ENCODE measurements around the gene BOK. TPM values are rescaled to one million over a fixed set of nuclear protein-coding genes. Genes with fewer than 3 reads are reported as not detected.

BOK gene
- total RNA-seq, 2 donors from 2014 or later, result 1.0 to 2.2 TPM

DNA sequence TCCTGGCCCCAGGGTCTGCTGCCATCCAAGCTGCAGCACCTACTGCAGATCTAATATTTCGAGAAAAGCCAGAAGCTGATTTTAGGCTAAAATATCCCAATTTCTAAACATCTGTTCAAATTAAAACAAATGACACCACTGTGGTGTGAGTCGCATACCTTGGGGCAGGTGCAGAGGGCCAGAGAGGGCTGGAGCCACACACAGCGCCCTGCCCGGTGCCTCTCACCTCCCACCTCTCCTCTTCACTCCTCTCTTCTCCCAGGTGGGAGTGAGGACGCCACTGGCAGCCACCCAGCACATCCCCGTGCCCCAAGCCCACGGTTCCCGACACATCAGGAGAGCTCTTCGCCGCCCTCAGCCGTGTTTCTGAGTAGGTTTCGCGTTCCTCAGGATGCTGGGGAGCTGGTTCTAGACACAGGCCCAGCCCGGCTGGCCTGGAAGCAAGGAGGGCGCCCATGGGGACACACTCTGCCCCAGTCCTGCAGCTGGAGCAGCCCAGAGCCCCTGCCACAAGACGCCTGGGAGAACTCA lies 57.0 kb downstream of the BOK start:
- DNase-seq (ENCODE audit: low spot score), result no peak
- no peaks in the 10 kb centered on the region for H3K9me3 Mint-ChIP-seq
- H3K27me3 Mint-ChIP-seq, result no peaks in the 10 kb centered on the region
- no peak overlapping the region for H3K4me3 Mint-ChIP-seq
- peak overlapping the region in 1 of 2 donors; percentile 65 for H3K27ac Mint-ChIP-seq
- ATAC-seq, result no peak
- peaks cover 20 to 28% of the 10 kb centered on the region in 2 donors for H3K4me1 Mint-ChIP-seq (ENCODE audit: low read depth in 2 of 2)
- H3K36me3 Mint-ChIP-seq, result peaks cover 2% of the 10 kb centered on the region

GRCh38 chr2:241616168-241617125 lies 57.9 kb downstream of the BOK start:
- no peak for ATAC-seq
- H3K27me3 Mint-ChIP-seq, result no peaks in the 10 kb centered on the region
- peaks cover 8% of the 10 kb centered on the region for H3K36me3 Mint-ChIP-seq
- no peaks in the 10 kb centered on the region for H3K9me3 Mint-ChIP-seq
- H3K4me1 Mint-ChIP-seq (ENCODE audit: low read depth in 2 of 2), result peaks cover 27 to 31% of the 10 kb centered on the region in 2 donors
- no peak overlapping the region for H3K4me3 Mint-ChIP-seq
- no peak for DNase-seq (ENCODE audit: low spot score)
- peak overlapping the region in 1 of 2 donors; percentile 65 for H3K27ac Mint-ChIP-seq

DNA sequence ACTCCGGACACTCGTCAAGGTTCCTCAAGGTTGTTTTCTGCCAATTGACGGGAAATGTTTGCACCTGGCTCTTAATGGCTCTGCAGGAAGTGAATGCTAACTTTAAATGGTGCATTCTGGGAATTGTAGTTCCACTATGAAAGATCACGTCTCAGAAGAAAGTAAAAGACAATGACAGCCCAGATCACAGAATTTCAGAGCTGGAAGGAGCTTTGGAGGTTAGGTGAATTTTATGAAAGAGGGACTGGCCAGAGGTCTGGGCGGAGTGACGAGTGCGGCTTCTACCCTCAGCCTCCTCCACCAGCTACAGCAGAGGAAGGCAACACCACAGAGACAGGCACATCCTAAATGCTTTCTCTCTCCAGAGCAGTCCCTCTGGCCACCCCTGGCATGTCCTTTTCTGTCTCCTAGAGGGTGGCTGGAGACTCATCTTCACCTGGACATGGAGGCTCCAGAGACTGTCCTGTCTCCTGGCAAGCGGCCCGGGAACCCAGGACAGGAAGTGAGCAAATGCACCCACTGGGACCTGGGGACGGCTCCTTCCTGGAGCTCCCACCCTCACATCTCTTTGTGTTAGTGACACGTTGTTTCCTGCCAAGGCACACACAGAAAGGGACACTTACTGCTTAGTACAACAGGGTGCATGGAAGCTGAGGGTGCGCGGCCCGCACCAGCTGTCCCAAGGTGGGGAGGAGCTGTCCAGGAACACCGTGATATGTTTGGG lies 59.0 kb downstream of the BOK start:
- Mint-ChIP-seq H3K36me3 (peaks cover 10% of the 10 kb centered on the region), H3K4me1 (ENCODE audit: low read depth in 2 of 2) (peaks cover 30 to 33% of the 10 kb centered on the region in 2 donors), H3K9me3 (no peaks in the 10 kb centered on the region), H3K27me3 (no peaks in the 10 kb centered on the region), H3K27ac (peak overlapping the region; percentile 71 to 91), H3K4me3 (peak overlapping the region; percentile 78)
- ATAC-seq (peak in 1 of 2 donors; percentile 64), DNase-seq (ENCODE audit: low spot score) (no peak)

GRCh38 chr2:241618296-241618805 lies 59.8 kb downstream of the BOK start:
- H3K36me3 Mint-ChIP-seq, result peaks cover 10% of the 10 kb centered on the region
- peaks cover 30 to 33% of the 10 kb centered on the region in 2 donors for H3K4me1 Mint-ChIP-seq (ENCODE audit: low read depth in 2 of 2)
- DNase-seq (ENCODE audit: low spot score) (no peak), ATAC-seq (no peak)
- no peaks in the 10 kb centered on the region for H3K9me3 Mint-ChIP-seq
- peak overlapping the region; percentile 71 to 91 for H3K27ac Mint-ChIP-seq
- H3K27me3 Mint-ChIP-seq, result no peaks in the 10 kb centered on the region
- peak overlapping the region; percentile 17 for H3K4me3 Mint-ChIP-seq

- Mint-ChIP-seq H3K4me3 (no peak overlapping the region), H3K27ac (peak overlapping the region; percentile 71 to 91), H3K36me3 (peaks cover 10% of the 10 kb centered on the region), H3K9me3 (no peaks in the 10 kb centered on the region), H3K27me3 (no peaks in the 10 kb centered on the region), H3K4me1 (ENCODE audit: low read depth in 2 of 2) (peaks cover 30 to 33% of the 10 kb centered on the region in 2 donors)
- ATAC-seq (no peak), DNase-seq (ENCODE audit: low spot score) (no peak)
Measured at GRCh38 chr2:241618829-241619228, 60.3 kb downstream of the BOK start.

- Mint-ChIP-seq H3K27ac (peak overlapping the region; percentile 64 to 77), H3K27me3 (no peaks in the 10 kb centered on the region), H3K36me3 (peaks cover 10% of the 10 kb centered on the region), H3K9me3 (no peaks in the 10 kb centered on the region), H3K4me1 (ENCODE audit: low read depth in 2 of 2) (peaks cover 30 to 33% of the 10 kb centered on the region in 2 donors), H3K4me3 (no peak overlapping the region)
- DNase-seq (ENCODE audit: low spot score) (no peak), ATAC-seq (peak in 1 of 2 donors; percentile 31)
Measured at GRCh38 chr2:241619597-241620418, 61.3 kb downstream of the BOK start.

DNA sequence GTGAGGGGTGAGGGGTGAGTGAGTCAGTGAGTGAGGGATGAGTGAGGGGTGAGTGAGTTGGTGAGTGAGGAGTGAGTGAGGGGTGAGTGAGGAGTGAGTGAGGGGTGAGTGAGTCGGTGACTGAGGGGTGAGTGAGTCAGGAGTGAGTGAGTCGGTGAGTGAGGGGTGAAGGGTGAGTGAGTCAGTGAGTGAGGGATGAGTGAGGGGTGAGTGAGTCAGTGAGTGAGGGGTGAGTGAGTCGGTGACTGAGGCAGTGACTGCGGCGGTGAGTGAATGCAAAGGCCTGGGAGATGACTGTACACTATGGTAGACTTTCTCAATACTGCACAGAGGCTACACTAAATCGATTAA lies 61.8 kb downstream of the BOK start:
- DNase-seq (ENCODE audit: low spot score), result no peak
- Mint-ChIP-seq H3K4me1 (ENCODE audit: low read depth in 2 of 2) (peaks cover 30 to 33% of the 10 kb centered on the region in 2 donors), H3K4me3 (no peak overlapping the region), H3K27ac (peak overlapping the region; percentile 32 to 64), H3K36me3 (peaks cover 10% of the 10 kb centered on the region), H3K27me3 (no peaks in the 10 kb centered on the region), H3K9me3 (no peaks in the 10 kb centered on the region)
- ATAC-seq, result peak; percentile 85 to 93

Other genes starting within 250 kb of the BOK start
- gene HDLBP, start 243.1 kb upstream of the BOK start, total RNA-seq, result 100 to 1,000 TPM; 295 to 479 TPM
- 100 to 1,000 TPM; 246 to 264 TPM for gene SEPTIN2, start 242.8 kb upstream of the BOK start, total RNA-seq
- gene FARP2, start 202.5 kb upstream of the BOK start, total RNA-seq, result 10 to 100 TPM; 49.2 to 77.3 TPM
- 100 to 1,000 TPM; 110 to 169 TPM for gene STK25, start 50.2 kb upstream of the BOK start, total RNA-seq
- gene THAP4, start 78.4 kb downstream of the BOK start, total RNA-seq, result 10 to 100 TPM; 26.9 to 55.9 TPM
- 100 to 1,000 TPM in 1 of 2 donors, 10 to 100 TPM in 1; 96.2 to 127 TPM for gene ATG4B, start 78.9 kb downstream of the BOK start, total RNA-seq
- 100 to 1,000 TPM in 1 of 2 donors, 10 to 100 TPM in 1; 65.1 to 155 TPM for gene DTYMK, start 128.1 kb downstream of the BOK start, total RNA-seq
- 10 to 100 TPM; 27.8 to 70.6 TPM for gene ING5, start 143.3 kb downstream of the BOK start, total RNA-seq
- gene D2HGDH, start 175.9 kb downstream of the BOK start, total RNA-seq, result 10 to 100 TPM; 36.6 to 60.1 TPM
- 1 to 10 TPM in 1 of 2 donors, under 1 TPM in 1; 0.83 to 2.8 TPM for gene GAL3ST2, start 218.1 kb downstream of the BOK start, total RNA-seq